Measurements from ENCODE around the gene SCRN1.

The SCRN1 gene

DNA sequence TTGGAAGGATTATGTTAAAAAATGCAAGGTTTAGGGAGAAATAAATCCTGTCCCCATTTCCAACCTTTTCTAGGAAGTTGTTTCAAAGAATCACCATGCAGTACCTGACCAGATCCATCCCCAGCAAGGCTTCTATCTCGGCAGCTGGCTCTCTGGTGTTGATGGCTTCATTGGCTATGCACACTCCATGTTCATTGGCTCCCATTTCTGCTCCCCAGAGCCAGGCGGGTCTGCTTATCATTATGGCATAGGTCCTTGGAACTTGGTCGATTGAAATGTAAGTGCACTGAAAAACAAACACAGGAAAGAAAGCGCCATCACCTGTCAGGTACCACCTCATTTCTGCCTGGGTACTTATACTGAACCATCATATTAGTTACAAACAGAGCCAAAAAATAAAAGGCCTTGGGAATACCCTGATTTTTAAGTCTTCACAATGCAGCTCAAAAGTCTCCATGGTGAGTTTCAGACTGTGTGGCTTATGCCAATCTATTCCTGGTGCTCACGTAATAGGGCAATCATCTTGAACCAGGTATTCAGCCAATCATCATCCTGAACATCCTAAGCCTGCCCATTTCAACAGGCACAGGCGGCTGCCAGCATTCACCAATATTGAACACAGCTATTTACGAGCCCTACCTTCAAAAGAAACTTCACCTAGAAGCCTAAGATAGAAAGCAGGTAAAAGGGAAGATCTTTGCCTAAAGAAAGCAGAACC lies 34.4 kb downstream of the SCRN1 start:
- H3K27ac ChIP-seq, result no peak overlapping the region

DNA sequence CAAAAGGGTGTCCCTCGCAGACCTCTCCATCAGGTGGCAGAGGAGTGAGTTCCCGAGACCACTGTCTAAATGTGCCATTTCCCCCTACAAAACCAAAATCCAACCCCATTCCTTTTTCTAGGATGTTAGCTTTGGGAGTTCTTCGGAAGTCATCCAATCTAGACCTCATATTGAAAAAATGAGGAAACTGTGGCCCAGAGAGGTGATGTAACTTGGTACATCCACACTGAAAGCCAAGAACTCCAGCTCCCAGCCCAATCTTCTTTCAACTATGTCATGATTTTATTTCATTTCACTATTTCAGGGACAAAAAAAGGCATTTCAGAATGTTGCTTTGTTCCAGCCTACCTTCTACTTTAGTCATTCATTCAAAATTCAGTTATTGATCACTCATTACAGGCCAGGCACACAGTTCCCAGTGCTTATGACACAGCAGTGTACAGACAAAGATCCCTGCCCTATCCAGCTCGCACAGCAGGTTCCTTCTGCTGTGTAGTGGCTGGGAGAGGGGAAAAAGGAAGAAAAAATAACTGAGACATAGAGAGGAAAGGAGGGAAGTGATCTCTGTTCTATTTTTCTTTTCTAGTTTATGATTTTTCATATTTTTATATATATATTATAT lies 35.8 kb downstream of the SCRN1 start:
- TF ChIP-seq ZFX (IDR thresholded peaks at IDR 0.05), result no peak
- TF ChIP-seq, protein P1, sequence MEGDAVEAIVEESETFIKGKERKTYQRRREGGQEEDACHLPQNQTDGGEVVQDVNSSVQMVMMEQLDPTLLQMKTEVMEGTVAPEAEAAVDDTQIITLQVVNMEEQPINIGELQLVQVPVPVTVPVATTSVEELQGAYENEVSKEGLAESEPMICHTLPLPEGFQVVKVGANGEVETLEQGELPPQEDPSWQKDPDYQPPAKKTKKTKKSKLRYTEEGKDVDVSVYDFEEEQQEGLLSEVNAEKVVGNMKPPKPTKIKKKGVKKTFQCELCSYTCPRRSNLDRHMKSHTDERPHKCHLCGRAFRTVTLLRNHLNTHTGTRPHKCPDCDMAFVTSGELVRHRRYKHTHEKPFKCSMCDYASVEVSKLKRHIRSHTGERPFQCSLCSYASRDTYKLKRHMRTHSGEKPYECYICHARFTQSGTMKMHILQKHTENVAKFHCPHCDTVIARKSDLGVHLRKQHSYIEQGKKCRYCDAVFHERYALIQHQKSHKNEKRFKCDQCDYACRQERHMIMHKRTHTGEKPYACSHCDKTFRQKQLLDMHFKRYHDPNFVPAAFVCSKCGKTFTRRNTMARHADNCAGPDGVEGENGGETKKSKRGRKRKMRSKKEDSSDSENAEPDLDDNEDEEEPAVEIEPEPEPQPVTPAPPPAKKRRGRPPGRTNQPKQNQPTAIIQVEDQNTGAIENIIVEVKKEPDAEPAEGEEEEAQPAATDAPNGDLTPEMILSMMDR (conservative IDR thresholded peaks at IDR 0.05), result no peak
- no peak overlapping the region for H3K27ac ChIP-seq

More for the DNA sequence above, 34.4 kb downstream of the SCRN1 start:
- TF ChIP-seq, protein P1 (conservative IDR thresholded peaks at IDR 0.05), result no peak
- TF ChIP-seq ZFX (IDR thresholded peaks at IDR 0.05), result no peak

- TF ChIP-seq, protein P1 (conservative IDR thresholded peaks at IDR 0.05), result no peak
- TF ChIP-seq ZFX (IDR thresholded peaks at IDR 0.05), result no peak
- H3K27ac ChIP-seq, result no peak overlapping the region
Measured at GRCh38 chr7:29951206-29951605, 38.4 kb downstream of the SCRN1 start.

GRCh38 chr7:29950480-29950879 lies 39.1 kb downstream of the SCRN1 start:
- H3K27ac ChIP-seq, result no peak overlapping the region
- TF ChIP-seq ZFX (IDR thresholded peaks at IDR 0.05), result no peak
- TF ChIP-seq, protein P1 (conservative IDR thresholded peaks at IDR 0.05), result no peak

DNA sequence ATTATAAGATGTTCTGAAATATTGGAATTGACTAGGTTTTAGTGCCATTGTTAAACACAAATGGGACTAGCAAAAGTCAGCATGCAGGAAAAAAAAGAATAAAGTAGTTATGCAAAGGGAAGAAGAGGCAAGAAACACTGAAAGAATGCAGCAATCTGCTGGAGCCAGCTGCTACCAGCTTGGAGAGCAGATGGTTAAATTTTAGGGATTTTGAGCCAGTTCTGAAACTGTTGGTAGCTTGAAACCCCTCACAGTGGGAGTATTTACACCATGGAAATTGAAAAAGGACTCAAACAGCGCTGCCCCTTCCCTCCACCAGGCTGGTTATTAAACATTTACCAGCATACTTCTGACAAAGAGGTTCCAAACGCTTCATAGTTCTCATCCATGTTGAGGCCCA lies 41.0 kb downstream of the SCRN1 start:
- TF ChIP-seq, protein P1 (conservative IDR thresholded peaks at IDR 0.05), result no peak
- TF ChIP-seq ZFX (IDR thresholded peaks at IDR 0.05), result no peak
- no peak overlapping the region for H3K27ac ChIP-seq

GRCh38 chr7:29946428-29947186 lies 43.0 kb downstream of the SCRN1 start:
- no peak for TF ChIP-seq ZFX (IDR thresholded peaks at IDR 0.05)
- TF ChIP-seq, protein P1 (conservative IDR thresholded peaks at IDR 0.05), result peak; percentile 51

More at GRCh38 chr7:29946428-29947186, 43.0 kb downstream of the SCRN1 start:
- no peak overlapping the region for H3K27ac ChIP-seq

All from C4-2B (cell line).